ENCODE data around the gene DNAH6.
A peak's percentile ranks its signal among the peaks of the same experiment; 100 is the strongest.

The DNAH6 gene

GRCh38 chr2:84830095-84830494 lies 313.8 kb downstream of the DNAH6 start:
- H3K4me3 ChIP-seq (ENCODE audit: low read depth, low read length), result no peak overlapping the region
- TF ChIP-seq, protein P1, sequence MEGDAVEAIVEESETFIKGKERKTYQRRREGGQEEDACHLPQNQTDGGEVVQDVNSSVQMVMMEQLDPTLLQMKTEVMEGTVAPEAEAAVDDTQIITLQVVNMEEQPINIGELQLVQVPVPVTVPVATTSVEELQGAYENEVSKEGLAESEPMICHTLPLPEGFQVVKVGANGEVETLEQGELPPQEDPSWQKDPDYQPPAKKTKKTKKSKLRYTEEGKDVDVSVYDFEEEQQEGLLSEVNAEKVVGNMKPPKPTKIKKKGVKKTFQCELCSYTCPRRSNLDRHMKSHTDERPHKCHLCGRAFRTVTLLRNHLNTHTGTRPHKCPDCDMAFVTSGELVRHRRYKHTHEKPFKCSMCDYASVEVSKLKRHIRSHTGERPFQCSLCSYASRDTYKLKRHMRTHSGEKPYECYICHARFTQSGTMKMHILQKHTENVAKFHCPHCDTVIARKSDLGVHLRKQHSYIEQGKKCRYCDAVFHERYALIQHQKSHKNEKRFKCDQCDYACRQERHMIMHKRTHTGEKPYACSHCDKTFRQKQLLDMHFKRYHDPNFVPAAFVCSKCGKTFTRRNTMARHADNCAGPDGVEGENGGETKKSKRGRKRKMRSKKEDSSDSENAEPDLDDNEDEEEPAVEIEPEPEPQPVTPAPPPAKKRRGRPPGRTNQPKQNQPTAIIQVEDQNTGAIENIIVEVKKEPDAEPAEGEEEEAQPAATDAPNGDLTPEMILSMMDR (IDR thresholded peaks at IDR 0.05; ENCODE audit: low read depth, low read length), result no peak
- no peak for TF ChIP-seq POLR2A (IDR thresholded peaks at IDR 0.05; ENCODE audit: extremely low read depth, insufficient read length)
- TF ChIP-seq MAX (IDR thresholded peaks at IDR 0.05; ENCODE audit: low read depth, low read length), result no peak
- DNase-seq (ENCODE audit: low read depth), result peak; percentile 77

- no peak for DNase-seq (ENCODE audit: low read depth)
- no peak overlapping the region for H3K4me3 ChIP-seq (ENCODE audit: low read depth, low read length)
- TF ChIP-seq MAX (IDR thresholded peaks at IDR 0.05; ENCODE audit: low read depth, low read length) (no peak), MYC (IDR thresholded peaks at IDR 0.05; ENCODE audit: low read depth, low read length) (no peak), POLR2A (IDR thresholded peaks at IDR 0.05; ENCODE audit: extremely low read depth, insufficient read length) (no peak)
- TF ChIP-seq, protein P1 (IDR thresholded peaks at IDR 0.05; ENCODE audit: low read depth, low read length), result no peak
Measured at GRCh38 chr2:84830758-84831500, 314.6 kb downstream of the DNAH6 start.

DNA sequence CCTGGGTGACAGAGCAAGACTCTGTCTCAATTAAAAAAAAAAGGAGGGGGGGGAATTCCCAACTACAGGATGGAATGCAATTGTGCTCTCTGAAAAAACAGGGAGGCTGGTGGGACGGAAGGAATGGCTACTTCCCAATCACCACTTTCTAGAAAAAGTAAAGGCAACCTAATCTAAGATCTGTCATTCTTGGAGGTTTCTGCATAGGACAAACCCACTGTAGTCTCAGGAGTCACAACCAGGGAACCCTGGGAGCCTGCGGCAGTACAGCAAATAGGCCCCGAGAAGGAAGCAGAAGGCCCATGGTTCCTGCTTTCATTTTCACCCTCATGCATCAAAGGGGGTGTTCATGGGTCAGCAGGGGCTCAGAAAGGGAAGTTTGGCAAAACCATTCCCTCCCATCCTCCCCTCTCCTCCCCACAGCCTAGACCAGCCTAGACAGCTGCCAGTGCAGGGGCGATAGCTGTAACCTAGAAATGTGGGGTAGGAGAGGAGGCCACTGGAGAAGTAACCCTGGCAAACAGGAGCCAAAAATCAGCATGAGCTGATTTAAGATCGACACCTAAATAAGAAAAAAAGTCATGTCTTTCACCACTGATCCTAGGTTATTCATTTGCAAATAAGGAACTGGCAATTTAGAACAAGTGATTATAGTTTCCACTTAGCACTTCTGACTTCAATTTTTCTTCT lies 316.6 kb downstream of the DNAH6 start:
- no peak overlapping the region for H3K4me3 ChIP-seq (ENCODE audit: low read depth, low read length)
- TF ChIP-seq MYC (IDR thresholded peaks at IDR 0.05; ENCODE audit: low read depth, low read length) (no peak), POLR2A (IDR thresholded peaks at IDR 0.05; ENCODE audit: extremely low read depth, insufficient read length) (no peak), MAX (IDR thresholded peaks at IDR 0.05; ENCODE audit: low read depth, low read length) (no peak)
- TF ChIP-seq, protein P1 (IDR thresholded peaks at IDR 0.05; ENCODE audit: low read depth, low read length), result no peak
- peak; percentile 80 for DNase-seq (ENCODE audit: low read depth)

DNA sequence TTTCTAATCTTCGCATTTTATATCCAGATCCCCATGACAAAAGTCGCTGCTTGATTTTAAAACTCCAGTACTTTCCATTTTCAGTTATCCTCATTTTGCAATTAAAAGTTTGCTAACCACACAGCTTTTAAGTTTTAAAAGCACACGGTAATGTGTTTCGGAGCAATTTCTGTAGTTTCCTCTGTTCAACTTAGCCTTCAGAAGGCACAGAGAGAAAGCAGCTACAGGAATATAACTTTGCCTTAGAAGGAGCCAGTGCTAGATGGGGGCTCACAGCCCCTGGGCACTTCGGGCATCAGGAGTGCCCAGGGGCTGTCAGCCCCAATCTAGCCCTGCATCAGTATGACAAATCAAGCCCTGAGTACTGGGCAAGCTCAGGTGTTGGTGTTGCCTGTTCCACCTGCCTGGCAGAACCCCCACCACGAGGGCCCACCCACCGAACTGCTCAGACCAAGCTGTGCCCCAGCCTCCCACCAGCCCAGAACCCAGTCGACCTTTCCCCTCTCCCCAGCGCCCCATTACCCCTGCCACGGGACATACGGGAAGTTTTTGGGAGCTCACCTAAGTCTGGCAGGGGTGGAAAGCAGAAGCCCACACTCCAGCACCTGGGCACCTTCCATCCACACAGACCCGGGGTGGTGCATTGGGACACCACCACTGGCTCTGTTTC lies 317.3 kb downstream of the DNAH6 start:
- no peak for DNase-seq (ENCODE audit: low read depth)
- TF ChIP-seq MAX (IDR thresholded peaks at IDR 0.05; ENCODE audit: low read depth, low read length) (no peak), POLR2A (IDR thresholded peaks at IDR 0.05; ENCODE audit: extremely low read depth, insufficient read length) (no peak), MYC (IDR thresholded peaks at IDR 0.05; ENCODE audit: low read depth, low read length) (no peak)
- TF ChIP-seq, protein P1 (IDR thresholded peaks at IDR 0.05; ENCODE audit: low read depth, low read length), result no peak
- H3K4me3 ChIP-seq (ENCODE audit: low read depth, low read length), result no peak overlapping the region

GRCh38 chr2:84836215-84836614 lies 319.9 kb downstream of the DNAH6 start:
- no peak overlapping the region for H3K4me3 ChIP-seq (ENCODE audit: low read depth, low read length)
- no peak for DNase-seq (ENCODE audit: low read depth)
- no peak for TF ChIP-seq MYC (IDR thresholded peaks at IDR 0.05; ENCODE audit: low read depth, low read length)

Measured in NB4 (cell line).